ENCODE results near the gene MYL12A.
"Not testable (repeated sequence)": the region's sequence is repeated elsewhere in the genome, so short reads cannot be mapped to it uniquely, and the experiment has no call there.

Gene MYL12A

GRCh38 chr18:3247240-3248061 is at the start of gene MYL12A:
Gene MYL12A, plus strand, starts transcription at chr18:3247801. Its CDS starts 5,447 bp downstream, at chr18:3253248.
- DNase-seq, result peak; percentile 95

- DNase-seq, result not testable (repeated sequence)
Measured at GRCh38 chr18:3198260-3198860, 49.2 kb upstream of the MYL12A start.

- no peak for DNase-seq
Measured at GRCh38 chr18:3199942-3200645, 47.5 kb upstream of the MYL12A start.

- DNase-seq, result no peak
Measured at GRCh38 chr18:3205239-3205638, 42.4 kb upstream of the MYL12A start.

- peak; percentile 64 for DNase-seq
Measured at GRCh38 chr18:3207565-3207964, 40.0 kb upstream of the MYL12A start.

- no peak for DNase-seq
Measured at GRCh38 chr18:3209859-3210569, 37.6 kb upstream of the MYL12A start.

DNA sequence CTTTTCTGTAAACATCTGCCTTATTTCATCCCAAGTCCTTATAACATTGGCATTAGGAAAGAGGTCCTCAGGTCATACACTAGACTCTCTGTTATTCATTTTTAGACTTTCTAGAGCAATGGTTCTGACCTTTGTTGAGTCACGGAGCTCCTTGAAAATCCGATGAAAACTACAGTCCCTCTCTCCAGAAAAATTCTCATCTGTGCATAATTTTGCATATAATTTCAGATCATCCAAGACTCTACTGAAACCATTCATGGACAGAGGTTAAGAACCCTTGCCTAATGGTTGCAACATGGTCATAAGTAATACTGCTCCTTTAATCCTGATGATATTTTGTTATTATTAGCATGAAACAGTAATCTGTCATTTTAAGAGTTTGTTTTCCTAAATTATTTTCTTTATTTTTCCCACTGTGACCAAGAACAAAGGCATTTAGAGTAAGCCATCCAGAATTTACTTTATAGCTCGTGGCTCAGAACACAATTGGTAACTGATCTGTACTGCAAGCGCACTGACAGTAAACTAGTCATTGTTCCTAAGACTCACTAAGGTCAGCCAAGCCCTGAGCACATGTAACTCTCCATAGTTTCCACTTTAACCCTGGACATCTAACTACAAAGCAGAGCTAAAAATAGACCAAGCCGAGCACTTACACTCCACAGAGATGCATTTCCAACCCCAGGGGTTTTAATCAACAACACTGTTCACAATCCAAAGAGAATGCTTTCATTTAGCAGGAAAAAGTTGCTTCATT is 36.2 kb upstream of the MYL12A start:
- no peak for DNase-seq

- DNase-seq, result no peak
Measured at GRCh38 chr18:3212657-3213056, 34.9 kb upstream of the MYL12A start.

DNA sequence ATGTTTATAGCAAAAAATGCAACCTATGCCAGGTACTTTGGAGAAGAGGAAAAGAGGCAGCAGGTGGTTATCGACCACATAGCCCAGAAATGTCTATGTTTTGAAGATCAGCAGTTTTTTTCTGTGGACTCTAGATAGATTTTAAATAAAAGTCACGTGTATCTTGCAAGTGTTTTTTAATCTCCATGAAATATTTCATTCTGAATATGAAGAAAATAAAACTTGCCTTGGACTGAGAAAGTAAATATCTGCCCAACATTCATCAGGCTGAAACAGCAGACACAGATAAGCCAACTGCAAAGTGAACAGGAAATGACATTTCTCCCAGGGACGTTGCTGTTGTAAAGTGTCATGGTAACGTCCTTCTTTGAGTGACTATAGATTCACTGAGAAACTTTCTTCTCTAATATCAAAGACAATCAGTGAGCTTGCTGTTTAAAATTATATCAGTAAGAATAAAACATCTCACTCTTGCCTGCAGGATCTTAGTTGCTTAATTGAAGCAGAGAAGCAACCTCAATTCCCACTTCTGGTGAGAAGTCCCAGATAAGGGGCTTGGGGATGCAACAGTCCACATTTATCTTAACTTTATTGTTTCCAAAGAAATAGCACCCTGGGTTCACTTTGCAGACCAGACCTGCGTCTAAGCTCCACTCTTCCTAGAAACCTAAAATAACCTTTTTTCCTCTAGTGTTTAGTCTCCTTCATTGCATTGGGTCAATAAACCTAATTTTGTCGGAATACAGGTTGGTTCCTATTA is 34.1 kb upstream of the MYL12A start:
- DNase-seq, result no peak

GRCh38 chr18:3214855-3215637 is 32.6 kb upstream of the MYL12A start:
- DNase-seq, result no peak

DNA sequence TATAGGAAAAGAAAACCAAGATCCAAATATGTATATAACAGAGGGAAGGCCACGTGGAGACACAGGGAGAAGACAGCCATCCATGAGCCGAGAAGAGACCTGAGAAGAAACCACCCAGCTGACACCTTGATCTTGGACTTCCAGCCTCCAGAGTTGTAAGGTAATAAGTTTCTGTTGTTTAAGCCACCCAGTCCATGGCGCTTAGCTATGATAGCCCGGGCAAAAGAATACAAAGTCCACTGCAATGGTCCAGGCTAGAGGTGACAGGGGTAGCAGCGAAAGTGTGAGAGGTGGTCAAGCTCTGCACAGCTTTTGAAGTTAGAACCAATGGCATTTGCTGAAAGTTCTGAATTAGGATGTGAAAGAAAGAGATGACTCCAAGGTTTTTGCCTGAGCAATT is 30.6 kb upstream of the MYL12A start:
- DNase-seq, result no peak

DNA sequence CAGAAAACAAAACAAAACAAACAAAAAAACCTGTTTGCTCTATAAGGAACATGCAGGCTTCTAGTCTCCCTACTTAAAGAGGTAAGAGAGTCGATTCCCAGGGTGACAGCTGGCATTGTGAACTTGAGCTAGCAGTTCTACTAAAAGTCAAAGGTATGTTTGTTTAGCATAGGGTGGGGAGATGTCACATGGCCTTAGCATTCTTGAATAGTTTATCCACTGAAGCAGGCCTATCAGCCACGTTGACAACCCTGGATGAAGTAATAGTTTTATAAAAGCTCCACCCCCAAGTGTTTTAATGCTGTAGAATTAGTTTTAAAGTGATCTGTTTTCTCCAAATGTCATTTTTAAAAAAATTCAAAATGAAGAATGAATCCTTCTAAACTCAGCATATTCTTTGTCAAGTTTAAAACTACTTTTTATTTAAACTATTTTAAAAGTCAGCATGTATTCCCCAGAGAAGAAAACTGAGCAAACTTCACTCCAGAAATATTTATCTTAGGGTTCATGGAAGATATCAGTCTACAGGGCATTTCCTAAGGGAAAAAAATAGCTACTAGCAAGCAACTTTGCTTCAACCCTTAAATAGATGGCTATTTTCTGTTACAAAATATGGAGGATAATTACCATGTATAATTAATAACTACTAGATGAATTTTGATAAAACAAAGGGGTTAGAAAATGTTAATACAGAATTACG is 29.5 kb upstream of the MYL12A start:
- DNase-seq, result no peak

DNA sequence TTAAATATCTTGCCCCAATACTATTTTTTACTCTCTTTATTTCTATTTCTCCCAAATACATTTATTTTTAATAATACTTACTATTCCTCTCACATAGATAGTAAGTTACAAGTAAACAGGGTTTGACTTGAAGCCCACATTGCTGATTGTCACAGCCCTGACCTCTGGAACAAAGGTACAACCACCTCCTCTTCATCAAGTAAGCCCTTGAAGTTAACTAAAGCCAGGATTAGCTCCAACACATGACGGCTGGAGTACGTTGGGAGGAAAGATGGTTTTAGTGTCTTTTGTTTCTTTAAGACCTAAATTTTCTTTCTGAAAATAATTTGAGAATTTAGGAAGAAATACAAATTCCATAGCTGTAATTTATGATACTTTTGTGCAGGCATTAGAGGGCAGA is 28.8 kb upstream of the MYL12A start:
- no peak for DNase-seq

DNA sequence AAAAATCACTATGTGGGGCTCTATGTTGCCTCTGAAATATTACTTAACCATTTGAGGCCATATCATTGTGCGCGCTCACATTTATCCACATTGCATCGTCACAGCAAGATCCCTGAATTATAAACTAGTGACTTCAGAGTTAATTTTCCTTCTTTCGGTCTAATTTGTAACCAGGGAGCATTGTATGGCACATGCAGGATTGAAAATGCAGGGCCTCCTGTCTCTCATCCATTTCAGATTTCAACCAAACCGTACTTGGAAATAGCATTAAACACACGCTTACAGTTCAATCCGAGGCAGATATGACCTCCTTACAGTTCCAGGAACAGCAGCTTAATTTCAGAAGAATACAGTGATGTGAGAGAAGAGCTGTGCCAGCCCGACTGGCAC is 28.4 kb upstream of the MYL12A start:
- DNase-seq, result no peak

- DNase-seq, result no peak
Measured at GRCh38 chr18:3219631-3220335, 27.8 kb upstream of the MYL12A start, which contains the start of gene MYOM1. Gene MYOM1, minus strand, starts transcription at chr18:3219968. Its CDS starts 4,745 bp downstream, at chr18:3215223.

DNA sequence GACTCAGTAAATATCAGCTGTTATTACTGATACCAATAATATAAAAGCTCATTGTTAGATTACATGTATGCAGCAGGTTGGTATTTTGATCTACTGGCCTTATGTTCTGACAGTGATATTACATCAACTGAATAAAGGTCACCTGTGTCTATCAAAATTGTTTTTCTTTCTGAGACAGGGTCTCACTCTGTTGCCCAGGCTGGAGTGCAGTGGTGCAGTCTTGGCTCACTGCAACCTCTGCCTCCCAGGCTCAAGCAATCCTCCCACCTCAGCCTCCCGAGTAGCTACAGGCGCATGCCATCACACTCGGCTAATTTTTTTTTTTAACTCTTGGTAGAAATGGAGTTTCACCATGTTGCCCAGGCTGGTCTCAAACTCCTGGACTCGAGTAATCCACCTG is 26.7 kb upstream of the MYL12A start:
- not testable (repeated sequence) for DNase-seq

GRCh38 chr18:3221496-3221895 is 26.1 kb upstream of the MYL12A start:
- DNase-seq, result no peak

DNA sequence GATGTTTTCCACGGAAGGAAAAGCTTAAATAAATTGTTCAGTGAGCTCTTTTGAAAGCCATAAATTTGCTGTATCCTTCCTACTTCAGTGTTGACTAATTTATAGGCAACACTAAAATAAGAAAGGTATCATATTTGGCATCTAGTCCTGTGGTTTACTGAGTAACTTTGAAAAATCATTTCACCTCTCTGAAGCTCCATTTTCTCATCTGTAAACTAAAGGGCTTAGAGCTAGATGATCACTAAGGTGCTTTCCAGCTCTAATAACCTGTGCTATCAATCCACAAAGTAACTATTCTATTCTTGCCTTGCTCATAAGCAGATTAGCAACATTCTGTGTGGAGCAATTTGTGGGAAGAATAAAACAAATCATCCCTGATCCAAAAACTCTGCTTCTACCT is 24.2 kb upstream of the MYL12A start:
- no peak for DNase-seq

GRCh38 chr18:3224223-3224622 is 23.4 kb upstream of the MYL12A start:
- DNase-seq, result no peak

Data from NCI-H226 (cell line).